Sigmoid colon (tissue), 4 donors: ENCODE results near the gene MYO7B.
"Not testable (repeated sequence)": the region's sequence is repeated elsewhere in the genome, so short reads cannot be mapped to it uniquely, and the experiment has no call there.

Experiments used
- EP300 ChIP-seq, 4 donors: sonication (generic); formaldehyde crosslinking; IDR thresholded peaks; one replicate each; pipeline ENCODE4 v1.6.1; 2017; ENCODE audit warnings: antibody characterized with exemption in 4 of 4
- POLR2AphosphoS5 ChIP-seq, 4 donors: sonication (generic); formaldehyde crosslinking; IDR thresholded peaks; one replicate each; pipeline ENCODE4 v1.6.1; 2017; ENCODE audit warnings: antibody characterized with exemption in 4 of 4
- TF ChIP-seq, protein P1 (sequence below), 4 experiments: fragments of 450-650 bp in 3 of 4; fragments of 200-600 bp in 1 of 4; IDR thresholded peaks; one replicate each; pipeline ENCODE4 v1.5.1; 2016 to 2019; ENCODE audit warnings: antibody characterized with exemption in 4 of 4, mild to moderate bottlenecking in 3 of 4, moderate library complexity in 2 of 4

DNA sequence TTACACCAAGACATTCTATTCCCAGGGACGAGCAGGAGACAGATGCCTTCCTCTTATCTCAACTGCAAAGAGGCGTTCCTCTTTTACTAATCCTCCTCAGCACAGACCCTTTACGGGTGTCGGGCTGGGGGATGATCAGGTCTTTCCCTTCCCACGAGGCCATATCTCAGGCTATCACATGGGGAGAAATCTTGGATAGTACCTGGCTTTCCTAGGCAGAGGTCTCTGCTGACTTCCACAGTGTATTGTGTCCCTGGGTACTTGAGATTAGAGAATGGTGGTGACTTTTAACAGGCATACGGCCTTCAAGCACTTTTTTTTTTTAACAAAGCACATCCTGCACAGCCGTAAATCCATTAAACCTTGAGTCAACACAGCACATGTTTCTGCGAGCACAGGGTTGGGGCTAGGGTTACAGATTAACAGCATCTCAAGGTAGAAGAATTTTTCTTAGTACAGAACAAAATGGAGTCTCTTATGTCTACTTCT, 7.6 kb downstream of the MYO7B start:
- TF ChIP-seq, protein P1, sequence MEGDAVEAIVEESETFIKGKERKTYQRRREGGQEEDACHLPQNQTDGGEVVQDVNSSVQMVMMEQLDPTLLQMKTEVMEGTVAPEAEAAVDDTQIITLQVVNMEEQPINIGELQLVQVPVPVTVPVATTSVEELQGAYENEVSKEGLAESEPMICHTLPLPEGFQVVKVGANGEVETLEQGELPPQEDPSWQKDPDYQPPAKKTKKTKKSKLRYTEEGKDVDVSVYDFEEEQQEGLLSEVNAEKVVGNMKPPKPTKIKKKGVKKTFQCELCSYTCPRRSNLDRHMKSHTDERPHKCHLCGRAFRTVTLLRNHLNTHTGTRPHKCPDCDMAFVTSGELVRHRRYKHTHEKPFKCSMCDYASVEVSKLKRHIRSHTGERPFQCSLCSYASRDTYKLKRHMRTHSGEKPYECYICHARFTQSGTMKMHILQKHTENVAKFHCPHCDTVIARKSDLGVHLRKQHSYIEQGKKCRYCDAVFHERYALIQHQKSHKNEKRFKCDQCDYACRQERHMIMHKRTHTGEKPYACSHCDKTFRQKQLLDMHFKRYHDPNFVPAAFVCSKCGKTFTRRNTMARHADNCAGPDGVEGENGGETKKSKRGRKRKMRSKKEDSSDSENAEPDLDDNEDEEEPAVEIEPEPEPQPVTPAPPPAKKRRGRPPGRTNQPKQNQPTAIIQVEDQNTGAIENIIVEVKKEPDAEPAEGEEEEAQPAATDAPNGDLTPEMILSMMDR (IDR thresholded peaks at IDR 0.05), result not testable (repeated sequence)
- TF ChIP-seq POLR2AphosphoS5, EP300 (IDR thresholded peaks at IDR 0.05): not testable (repeated sequence)
